HG02759 (cell line): ENCODE results near the gene MTPN.
A peak's percentile ranks its signal among the peaks of the same experiment; 100 is the strongest.

Source experiments
- ATAC-seq: cut with Tn5 transposase; IDR thresholded peaks from one replicate; pipeline ENCODE4 v1.9.1; 2021; ENCODE audit warnings: mild to moderate bottlenecking, moderate library complexity; ENCODE audit not compliant: unreplicated experiment

MTPN gene

DNA sequence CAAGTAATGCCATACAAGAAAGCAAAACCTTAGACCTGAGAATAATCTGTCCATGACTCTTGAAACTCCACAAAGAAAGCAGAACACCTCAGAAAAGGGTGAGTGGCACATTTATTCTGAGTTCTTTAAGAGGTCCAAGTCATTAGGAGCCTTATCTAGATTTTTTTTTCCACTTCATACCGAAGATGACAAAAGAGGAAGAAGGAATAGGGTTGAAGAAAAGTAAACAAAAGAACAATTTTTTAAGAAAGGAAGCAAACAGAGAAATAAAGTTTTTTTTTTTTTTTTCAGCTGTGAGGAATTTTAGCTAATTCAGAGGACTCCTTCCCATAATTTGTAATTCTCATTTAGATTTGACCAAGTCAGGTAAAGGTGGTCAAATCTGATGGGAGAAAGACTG lies 13.1 kb upstream of the MTPN start:
- no peak for ATAC-seq

- no peak for ATAC-seq
Measured at GRCh38 chr7:135981958-135982646, 4.9 kb upstream of the MTPN start.

GRCh38 chr7:135980665-135981180 lies 3.6 kb upstream of the MTPN start:
- peak; percentile 67 for ATAC-seq

- ATAC-seq = peak; percentile 30
Measured at GRCh38 chr7:135980012-135980551, 2.9 kb upstream of the MTPN start.

GRCh38 chr7:135979471-135980011 lies 2.4 kb upstream of the MTPN start:
- ATAC-seq = no peak

DNA sequence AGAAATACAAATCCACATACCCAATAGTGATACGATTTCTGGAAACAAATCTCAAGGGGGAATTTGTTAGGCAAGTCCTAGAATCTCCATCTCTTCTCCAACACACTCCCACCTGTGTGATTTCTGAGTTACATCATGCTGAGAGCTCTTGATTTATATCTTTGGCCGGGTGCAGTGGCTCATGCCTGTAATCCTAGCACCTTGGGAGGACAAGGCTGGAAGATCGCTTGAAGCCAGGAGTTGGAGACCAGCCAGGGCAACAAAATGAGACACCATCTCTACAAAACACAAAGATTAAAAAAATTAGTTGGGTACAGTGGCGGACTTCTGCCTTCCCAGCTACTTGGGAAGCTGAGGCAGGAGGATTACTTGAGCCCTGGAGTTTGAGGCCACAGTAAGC lies 1.5 kb upstream of the MTPN start:
- ATAC-seq = no peak

GRCh38 chr7:135977742-135978066 lies 545 bp upstream of the MTPN start:
- ATAC-seq = no peak

DNA sequence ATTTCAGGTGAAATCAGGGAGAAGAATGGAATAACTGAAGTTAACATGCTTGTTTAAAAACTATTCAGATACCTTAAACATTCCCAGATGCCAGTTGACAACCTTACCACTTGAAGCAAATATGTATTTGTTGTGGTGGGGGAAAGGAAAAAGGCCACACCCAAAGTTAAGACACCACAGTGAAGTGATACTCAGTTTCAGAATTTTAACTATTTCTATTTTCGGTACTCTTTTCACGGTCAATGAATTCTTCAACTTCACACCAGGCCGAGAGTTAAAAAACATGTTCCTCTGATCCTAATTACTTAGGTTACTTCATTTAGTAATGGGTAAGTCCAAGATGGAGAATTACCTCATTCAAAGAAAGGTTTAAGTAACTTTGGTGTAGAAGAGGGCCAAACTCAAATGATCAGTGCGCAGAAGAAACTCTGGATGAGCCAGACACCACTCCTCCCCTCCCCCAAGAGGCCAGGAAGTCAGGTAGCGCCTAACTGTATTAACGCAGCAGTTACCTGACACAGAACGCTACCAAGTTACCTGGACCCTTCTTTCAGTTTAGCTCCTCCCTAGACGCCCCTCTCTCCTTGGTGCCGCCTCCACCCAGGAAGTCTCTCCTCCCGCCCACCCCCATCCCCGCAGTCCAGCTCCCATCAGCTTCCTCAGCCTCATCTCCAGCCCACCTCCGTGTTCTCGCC lies 700 bp downstream of the MTPN start:
- ATAC-seq = peak; percentile 10

DNA sequence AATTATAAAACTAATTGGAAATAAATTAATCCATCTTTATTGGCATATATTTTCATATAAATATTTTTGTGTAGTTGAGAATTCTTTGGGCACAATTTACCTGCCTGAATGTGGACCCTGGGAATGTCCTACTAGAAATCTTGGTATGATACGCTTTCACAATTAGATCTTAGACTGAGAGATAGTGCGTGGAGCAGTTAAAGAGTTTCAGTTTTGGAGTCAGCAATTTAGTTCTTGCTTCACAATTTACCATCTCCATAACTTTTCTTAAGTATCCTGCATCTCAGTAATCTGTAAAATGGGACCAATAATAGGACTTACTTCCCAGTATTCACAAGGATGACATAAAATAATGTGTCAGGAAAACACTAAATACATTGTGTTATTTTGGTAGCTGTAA lies 2.0 kb downstream of the MTPN start:
- ATAC-seq = no peak

DNA sequence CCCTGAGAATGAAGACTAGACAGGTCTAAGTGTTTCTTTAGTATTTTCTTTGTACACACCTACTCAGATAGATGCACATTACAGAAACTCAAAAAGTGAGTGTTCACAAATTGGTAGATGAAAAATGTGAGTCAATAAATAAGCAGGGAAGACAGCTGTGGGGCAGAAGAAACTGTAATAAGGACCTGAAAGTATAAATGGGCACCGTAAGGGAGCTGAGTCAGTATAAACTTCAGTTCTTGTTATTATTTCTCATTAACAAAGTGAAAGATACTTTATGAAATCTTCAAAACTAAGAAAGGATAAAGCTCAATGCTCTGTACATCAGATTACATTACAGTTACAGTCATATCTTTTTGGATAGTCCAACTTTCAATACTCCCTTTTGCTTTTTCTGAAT lies 2.5 kb downstream of the MTPN start:
- no peak for ATAC-seq

- peak; percentile 7 for ATAC-seq
Measured at GRCh38 chr7:135971366-135971725, 5.8 kb downstream of the MTPN start.

DNA sequence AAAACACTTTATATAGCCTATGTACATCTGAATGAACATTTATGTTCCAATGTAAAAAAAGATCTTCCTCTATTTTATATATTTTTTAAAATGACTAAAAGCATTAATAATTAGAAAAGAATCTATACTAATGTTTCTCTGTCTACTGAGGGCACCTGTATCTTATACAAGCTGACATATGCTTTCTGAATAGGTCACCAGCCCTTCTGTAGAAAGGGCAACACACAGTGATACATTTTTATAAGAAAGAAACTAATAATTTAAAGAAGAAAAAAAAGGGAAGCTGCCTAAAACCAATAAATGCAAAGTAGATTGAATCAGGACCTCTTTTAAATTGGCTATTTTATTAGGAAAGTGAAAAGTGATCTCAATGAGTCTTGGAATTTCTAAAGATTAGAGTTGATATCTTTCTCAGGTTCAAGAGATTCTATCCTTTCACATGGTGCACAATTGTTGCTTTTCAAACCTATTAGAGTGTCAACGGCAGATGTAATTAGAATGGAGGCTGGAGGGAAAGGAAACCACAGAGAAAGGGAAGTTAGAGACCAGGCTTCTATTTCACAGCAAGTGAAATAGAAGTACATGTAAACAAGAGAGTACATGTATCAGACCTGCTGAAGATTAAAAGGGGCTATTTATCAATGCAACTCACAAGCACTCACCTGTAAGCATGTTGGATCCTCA lies 6.3 kb downstream of the MTPN start:
- peak; percentile 77 for ATAC-seq

- ATAC-seq = no peak
Measured at GRCh38 chr7:135970045-135970444, 7.1 kb downstream of the MTPN start.

- ATAC-seq = no peak
Measured at GRCh38 chr7:135966341-135967043, 10.7 kb downstream of the MTPN start.

DNA sequence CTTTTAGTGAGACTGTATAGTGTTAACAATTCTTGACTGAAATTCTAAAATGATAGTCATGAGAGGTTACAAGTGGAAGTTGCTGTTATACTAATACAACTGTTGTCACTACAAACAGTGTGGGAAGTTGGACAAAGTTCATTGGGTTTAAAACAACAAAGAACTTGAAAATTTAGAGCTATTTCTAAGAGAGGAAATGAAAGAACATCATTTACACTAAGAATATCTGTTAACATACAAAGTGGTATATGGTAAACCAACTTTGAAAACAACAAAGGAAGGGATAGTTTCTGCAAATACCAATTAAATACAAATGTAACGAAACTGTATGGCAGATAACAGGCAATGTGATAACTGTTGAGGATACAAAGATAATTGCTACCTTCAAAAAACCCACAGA lies 11.6 kb downstream of the MTPN start:
- peak; percentile 57 for ATAC-seq

- no peak for ATAC-seq
Measured at GRCh38 chr7:135964791-135965190, 12.4 kb downstream of the MTPN start.

- no peak for ATAC-seq
Measured at GRCh38 chr7:135964274-135964673, 12.9 kb downstream of the MTPN start.

- no peak for ATAC-seq
Measured at GRCh38 chr7:135962802-135963201, 14.4 kb downstream of the MTPN start.

DNA sequence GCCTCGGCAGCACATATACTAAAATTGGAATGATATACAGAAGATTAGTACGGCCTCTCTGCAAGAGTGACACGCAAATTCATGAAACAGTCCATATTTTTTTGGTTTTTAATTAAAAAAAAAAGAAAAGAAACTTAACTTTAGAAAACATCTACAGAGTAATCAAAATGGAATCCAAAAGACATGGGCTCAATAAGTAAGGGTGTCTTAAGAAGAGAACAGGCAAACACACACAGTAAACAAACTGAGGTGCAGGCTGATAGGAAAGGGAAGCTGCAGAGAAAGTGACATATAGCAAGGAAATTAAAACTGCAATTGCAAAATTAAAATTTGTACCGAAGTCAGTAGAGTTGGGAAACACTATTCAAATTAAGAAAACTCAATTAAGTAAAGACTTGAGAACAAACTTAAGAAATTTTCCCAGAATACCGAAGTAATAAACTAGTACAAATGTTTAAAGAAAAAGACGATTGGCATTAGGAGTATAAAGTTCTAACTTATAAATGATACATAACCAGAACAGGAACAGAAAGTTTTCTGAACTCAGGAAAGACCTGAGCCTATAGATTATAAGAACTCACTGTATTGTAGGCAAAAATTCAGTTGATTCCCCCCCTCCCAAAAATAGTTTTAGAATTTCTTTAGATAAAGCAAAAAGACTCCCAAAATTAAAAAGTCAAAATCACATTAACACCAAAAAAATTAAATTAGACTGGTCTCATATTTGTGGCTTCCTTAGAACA lies 16.3 kb downstream of the MTPN start:
- no peak for ATAC-seq

DNA sequence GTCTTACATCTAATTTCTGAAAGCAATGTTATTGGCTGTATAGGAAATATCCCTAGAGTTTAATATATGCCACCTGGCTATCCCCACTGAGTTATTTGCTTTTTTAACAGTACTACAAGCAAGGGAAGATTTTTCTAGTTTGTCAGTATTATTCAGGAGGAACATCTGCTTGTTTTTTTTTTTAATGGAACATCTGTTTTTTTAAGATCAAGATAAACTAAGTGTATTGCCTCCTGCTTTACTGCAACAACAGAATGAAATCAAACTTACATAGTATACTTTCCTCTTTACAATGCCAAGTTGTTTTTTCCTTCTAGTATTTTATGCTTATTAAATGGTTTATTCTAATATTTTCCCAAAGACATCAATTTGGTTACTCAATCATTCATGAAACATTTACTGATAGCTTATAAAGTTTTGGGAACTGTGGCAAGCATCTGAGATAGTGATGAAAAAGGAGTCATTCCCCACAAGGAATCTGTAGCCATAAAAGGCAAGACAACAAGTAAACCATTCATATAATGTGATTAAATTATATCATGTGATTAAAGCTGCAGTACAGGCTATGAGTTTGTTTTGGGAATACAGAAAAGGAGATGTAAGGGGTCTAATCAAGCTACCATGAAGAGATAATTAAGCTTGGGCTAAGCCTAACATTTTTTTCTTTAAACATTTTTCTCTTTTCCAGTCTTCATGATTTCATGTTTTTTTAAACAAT lies 17.4 kb downstream of the MTPN start:
- ATAC-seq = no peak
